Jurkat, Clone E6-1 (cell line): Measurements from ENCODE around the gene ANKRD16.
"Not testable (repeated sequence)": the region's sequence is repeated elsewhere in the genome, so short reads cannot be mapped to it uniquely, and the experiment has no call there.

Experiments
- DNase-seq: peaks from one replicate; pipeline ENCODE4 v3.0.0-alpha.2; 2011; ENCODE audit warnings: low read depth, low spot score
- H3K4me3 ChIP-seq: 2 replicates; pipeline ENCODE4 v1.5.1; 2011; ENCODE audit warnings: mild to moderate bottlenecking, low read length, control low read depth, moderate library complexity

ANKRD16 gene

DNA sequence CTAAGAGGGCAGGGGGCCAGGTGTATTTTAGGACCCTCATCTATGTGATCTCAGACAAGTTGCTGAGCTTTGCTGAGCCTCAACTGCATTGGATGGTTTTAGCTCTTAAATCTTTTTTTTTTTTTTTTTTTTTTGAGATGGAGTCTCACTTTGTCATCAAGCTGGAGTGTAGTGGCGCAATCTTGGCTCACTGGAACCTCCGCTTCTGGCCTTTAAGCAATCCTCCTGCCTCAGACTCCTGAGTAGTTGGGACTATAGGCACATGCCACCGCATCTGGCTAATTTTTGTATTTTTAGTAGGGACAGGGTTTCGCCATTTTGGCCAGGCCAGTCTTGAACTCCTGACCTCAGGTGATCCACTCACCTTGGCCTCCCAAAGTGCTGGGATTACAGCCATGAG lies 43.0 kb downstream of the ANKRD16 start:
- not testable (repeated sequence) for DNase-seq, H3K4me3 ChIP-seq

DNA sequence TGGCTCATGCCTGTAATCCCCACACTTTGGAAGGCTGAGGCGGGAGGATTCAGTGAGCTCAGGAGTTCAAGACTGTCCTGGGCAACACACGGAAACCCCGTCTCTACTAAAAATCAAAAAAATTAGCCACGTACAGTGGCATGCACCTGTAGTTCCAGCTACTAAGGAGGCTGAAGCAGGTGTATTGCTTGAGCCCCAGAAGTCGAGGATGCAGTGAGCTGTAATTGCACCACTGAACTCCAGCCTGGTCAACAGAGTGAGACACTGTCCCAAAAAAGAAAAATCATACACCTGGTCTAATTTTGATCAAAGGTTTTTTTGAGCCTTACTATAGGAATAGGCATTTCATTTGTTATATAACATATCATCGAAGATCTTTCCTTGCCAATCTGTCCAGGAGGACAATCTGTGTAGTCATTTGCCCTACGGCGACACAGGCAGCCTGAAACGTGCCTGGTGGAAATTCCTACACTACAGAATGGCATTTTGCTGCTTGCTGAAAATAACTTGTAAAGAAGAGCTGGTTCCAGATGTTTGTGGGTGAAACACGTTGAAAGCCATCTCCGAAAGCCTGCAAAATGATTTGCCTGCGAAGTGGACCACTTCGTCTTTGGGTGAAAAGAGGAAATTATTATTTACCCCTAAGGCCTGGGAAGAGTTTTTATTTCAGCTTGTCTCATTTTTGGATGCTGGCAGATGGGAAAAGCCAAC lies 45.2 kb downstream of the ANKRD16 start:
- H3K4me3 ChIP-seq = no peak overlapping the region
- DNase-seq = no peak

- DNase-seq = no peak
- H3K4me3 ChIP-seq = no peak overlapping the region
These were observed 45.9 kb downstream of the ANKRD16 start for GRCh38 chr10:5843686-5844344.

DNA sequence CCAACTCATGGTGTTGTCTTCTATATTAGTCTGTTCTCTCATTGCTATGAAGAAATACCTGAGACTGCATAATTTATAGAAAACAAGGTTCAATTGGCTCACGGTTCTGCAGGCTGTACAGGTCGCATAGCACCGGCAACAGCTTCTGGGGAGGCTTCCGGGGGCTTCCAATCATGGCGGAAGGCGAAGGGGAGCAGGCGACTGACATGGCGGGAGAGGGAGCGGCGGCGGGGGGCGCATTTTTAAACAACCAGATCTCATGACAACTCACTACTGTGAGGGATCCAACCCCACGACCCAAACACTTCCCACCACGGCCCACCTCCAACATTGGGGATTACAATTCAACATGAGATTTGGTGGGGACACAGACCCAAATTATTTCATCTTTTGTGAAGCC lies 47.7 kb downstream of the ANKRD16 start:
- H3K4me3 ChIP-seq = no peak overlapping the region
- no peak for DNase-seq

DNA sequence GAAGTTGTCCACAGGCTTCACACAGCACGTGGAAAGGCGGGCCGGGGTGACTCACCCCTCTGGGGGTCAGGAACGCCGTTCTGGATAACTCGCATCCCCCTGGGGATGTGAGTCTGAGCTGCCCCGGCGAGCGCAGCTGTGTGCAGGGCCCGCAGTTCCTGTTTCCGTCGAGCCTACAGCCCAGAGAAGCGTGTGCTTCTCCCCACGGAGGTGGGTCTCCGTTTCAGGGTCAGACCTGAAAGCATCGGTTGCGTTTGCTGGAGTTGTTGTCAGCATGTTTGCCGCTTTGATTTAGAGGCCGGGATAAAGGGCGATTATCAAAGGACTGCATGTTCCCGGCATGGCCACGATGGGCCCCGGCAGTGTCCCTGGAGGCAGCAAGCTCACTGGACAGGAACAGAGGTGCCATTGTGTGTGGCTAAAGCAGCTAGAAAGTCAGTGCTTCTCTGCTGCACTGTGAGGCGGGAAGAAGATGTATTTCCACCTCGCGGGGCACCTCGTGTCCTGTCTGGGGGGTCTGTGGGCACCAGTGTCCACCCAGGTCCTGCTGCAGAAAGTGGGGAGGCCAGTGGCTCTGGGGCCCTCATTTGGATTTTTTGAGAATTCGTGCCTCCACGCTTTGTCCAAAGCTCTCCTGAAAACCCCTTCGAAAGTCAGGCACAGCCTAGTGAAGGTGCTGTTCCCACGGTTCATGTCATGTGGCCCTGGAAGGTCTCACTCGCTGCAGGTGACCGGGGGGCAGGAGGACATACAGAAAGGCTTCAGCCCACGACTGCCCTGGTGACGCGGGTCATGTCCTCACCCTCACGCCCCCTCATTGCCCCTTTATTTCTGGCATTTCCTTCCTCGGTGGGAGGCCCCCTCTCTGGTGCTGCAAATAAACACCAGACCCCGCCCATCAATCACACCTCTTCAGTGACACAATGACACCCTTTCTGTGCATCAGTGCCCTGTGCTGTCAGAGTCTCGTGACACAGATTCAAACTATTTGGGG lies 49.1 kb downstream of the ANKRD16 start:
- no peak overlapping the region for H3K4me3 ChIP-seq
- no peak for DNase-seq

DNA sequence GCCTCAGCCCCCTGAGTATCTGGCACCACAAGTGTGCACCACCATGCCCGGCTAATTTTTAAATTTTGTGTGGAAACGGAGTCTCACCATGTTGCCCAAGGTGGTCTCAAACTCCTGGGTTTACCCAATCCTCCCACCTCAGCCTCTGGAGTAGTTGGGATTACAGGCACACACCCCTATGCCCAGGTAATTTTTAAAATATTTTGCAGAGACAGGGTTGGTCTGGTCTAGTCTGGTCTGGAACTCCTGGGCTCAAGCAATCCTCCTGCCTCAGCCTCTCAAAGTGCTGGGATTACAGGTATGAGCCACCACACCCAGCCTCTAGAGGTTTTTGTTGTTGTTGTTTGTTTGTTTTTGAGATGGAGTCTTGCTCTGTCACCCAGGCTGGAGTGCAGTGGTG lies 53.5 kb downstream of the ANKRD16 start:
- DNase-seq, H3K4me3 ChIP-seq: not testable (repeated sequence)

DNA sequence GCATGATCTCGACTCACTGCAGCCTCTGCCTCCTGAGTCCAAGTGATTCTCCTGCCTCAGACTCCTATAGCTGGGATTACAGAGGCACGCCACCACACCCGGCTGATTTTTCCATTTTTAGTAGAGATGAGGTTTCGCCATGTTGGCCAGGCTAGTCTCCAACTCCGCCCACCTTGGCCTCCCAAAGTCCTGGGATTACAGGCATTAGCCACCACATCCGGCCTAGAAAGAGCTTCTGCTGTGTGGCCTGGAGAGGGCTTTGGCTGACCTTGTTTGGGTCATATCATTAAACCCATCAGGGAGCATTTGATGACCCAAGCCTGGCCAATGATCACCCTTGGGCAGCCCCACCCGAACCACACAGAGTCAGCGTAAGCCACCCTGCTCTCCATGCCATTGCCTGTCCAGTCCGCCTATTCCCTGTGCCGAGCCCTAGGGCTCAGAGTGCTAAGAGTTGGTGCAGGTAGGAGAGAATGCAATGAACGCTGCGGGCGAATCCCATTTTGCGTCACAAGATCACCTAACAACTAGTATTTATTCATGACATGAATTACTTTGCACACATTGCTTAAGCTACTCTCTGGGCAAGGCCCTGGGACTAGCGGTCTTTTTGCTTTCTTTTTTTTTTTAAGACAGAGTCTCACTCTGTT lies 54.1 kb downstream of the ANKRD16 start:
- no peak overlapping the region for H3K4me3 ChIP-seq
- DNase-seq = no peak

GRCh38 chr10:5833814-5834213 lies 55.9 kb downstream of the ANKRD16 start:
- H3K4me3 ChIP-seq = no peak overlapping the region
- no peak for DNase-seq

GRCh38 chr10:5832946-5833345 lies 56.7 kb downstream of the ANKRD16 start:
- H3K4me3 ChIP-seq = no peak overlapping the region

DNA sequence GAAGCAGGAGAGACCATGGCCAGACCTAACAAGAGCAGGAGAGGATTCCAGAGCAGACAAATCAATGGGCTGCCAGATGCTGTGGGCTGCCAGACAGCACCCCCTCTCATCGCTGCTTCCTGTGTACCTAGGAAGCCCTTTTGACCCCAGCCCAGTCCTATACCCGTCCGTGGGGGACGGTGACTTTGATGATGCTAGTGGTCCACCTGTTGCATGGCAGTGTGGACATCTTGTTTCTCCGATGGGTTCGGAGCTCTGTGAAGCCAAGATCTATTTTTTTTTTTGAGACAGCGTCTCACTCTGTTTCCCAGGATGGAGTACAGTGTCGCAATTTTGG lies 58.3 kb downstream of the ANKRD16 start:
- no peak for DNase-seq
- H3K4me3 ChIP-seq = no peak overlapping the region

More at GRCh38 chr10:5832946-5833345, 56.7 kb downstream of the ANKRD16 start:
- DNase-seq = no peak

DNA sequence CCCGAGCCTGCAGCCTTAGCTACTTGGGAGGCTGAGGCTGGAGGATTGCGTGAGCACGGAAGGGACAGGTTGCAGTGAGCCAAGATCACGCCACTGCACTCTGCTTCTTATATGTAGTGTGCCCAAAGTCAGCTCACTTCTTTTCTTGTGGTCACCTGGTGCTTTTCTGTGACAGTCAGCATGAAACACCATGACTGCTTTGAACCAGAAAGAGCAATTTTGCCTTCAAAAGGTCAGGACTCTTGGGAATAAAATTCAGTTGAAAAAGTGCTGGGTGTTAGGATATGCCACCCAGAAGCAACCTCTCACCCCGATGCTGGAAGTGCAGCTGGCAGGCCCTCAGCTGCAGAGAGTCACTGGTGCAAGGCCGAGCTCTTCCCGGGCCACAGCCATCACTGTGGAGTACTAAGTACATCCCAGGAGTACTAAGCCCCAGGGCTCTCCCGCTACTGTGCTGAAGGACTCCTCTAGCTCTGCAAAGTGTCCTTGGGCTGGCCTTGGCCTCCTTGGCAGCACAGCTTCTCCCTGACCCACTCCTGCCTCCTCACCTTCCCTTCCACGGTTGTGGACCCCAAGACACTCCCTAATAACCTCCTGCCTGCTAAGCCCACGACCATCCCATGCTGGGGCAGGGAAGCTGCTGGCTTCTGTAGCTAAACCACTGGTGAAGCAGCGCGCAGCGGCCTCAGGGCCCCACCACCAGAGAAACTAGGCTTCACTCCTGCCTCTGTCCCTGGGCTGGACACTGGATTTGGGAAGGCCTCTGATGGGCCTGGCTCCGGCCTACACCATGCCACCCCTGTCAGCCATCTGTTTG lies 58.9 kb downstream of the ANKRD16 start:
- no peak for DNase-seq
- H3K4me3 ChIP-seq = no peak overlapping the region

GRCh38 chr10:5829267-5829666 lies 60.4 kb downstream of the ANKRD16 start:
- DNase-seq = no peak
- H3K4me3 ChIP-seq = no peak overlapping the region

DNA sequence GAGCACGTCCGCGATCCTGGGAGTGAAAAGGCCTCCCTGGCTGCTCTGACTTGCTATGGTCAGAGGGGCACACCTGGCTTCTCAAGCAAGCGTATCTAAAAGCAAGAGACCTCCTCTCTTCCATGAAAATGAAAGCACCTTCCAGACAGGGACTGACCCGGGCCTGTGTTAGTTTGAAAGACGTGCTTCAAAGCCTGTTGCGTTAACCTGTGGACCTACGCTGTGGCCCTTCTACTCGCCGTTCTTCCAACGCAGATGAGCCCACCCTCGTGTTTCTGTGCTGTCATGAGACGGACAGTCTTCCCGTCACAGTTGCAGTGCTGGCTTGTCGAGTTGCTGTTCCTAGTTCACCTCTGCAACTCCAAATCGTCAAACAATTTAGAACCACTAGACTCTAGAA lies 61.0 kb downstream of the ANKRD16 start:
- no peak overlapping the region for H3K4me3 ChIP-seq
- no peak for DNase-seq

- no peak overlapping the region for H3K4me3 ChIP-seq
- DNase-seq = no peak
These were observed 61.9 kb downstream of the ANKRD16 start for GRCh38 chr10:5827841-5828240.

DNA sequence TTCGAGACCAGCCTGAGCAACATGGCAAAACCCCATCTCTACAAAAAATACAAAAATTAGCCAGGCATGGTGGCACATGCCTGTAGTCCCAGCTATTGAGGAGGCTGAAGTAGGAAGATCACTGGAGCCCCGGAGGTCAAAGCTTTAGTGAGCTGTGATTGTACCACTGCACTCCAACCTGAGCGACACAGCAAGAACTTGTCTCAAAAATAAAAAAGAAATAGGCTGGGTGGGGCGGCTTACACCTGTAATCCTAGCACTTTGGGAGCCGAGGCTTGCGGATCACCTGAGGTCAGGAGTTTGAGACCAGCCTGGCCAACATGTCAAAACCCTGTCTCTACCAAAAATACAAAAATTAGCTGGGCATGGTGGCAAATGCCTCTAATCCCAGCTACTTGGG lies 63.2 kb downstream of the ANKRD16 start:
- not testable (repeated sequence) for H3K4me3 ChIP-seq, DNase-seq

DNA sequence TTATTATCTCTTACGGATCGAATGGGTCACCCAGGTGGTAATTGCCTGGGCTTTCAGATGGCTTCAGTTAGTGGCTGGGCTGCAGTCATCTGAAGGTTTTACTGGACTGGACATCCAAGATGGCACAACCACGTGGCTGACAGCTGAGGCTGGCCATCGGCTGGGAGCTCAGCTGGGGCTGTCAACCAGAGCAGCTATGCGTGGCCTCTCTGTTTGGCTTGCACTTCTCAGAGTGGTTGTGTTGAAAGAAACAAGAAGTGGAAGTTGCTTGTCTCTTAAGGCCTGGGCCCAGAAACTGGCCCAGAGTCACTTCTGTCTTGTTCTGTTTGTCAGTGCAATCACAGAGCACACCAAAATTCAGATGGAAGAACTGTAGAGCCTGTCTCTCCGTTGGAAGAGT lies 70.8 kb downstream of the ANKRD16 start:
- DNase-seq = no peak
- H3K4me3 ChIP-seq = no peak overlapping the region

DNA sequence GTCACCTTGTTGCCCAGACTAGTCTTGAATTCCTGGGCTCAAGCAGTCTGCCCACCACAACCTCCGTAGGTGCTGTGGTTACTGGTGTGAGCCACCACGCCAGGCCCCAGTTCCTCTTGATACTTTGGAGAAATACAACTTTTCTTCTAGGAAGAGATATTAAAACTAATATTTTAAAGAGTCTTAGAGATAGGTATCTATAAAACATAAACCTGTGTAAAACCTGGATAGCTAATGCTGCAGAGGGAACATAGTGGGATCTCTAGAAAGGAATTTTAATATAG lies 71.7 kb downstream of the ANKRD16 start:
- DNase-seq = no peak

GRCh38 chr10:5817322-5818047 lies 72.2 kb downstream of the ANKRD16 start:
- no peak for DNase-seq
- H3K4me3 ChIP-seq = no peak overlapping the region

More for the DNA sequence above, 71.7 kb downstream of the ANKRD16 start:
- H3K4me3 ChIP-seq = no peak overlapping the region
